Endothelial cell of umbilical vein (primary cell): ENCODE measurements around the gene CREG2. TPM values are rescaled to one million over a fixed set of nuclear protein-coding genes. Genes with fewer than 3 reads are reported as not detected.

Experiments used
- BruUV-seq: library from RNA; stranded (reverse); fragments of 400-500 nt; replicated peaks from 2 replicates; lab custom pipeline; 2021; lab: Mats Ljungman, UMichigan
- CTCF ChIA-PET: fragments of 300-600, 350-600 bp; sonication (Branson Sonifier 250); formaldehyde crosslinking; loops from one replicate; lab custom pipeline; 2021; ENCODE audit warnings: antibody characterized with exemption, inconsistent platforms; lab: Charles Lee
- POLR2A ChIA-PET: fragments of 300-600, 350-600 bp; sonication (Branson Sonifier 250); formaldehyde crosslinking; loops from one replicate; lab custom pipeline; 2021; ENCODE audit warnings: antibody characterized with exemption, inconsistent platforms; lab: Charles Lee
- DNase-seq: peaks from one replicate; pipeline ENCODE4 v3.0.0-alpha.2; 2011; ENCODE audit warnings: low read depth, low spot score
- FAIRE-seq: peaks from 2 replicates; lab custom pipeline; 2011; peaks lifted over from hg19 to GRCh38; lab: Jason Lieb, UNC
- H2AFZ ChIP-seq: 2 replicates; pipeline ENCODE4 v1.6.0; 2012; ENCODE audit warnings: low read depth, low read length, control low read depth, inconsistent platforms
- H3K27ac ChIP-seq: 2 replicates; pipeline ENCODE4 v1.5.1; 2011; ENCODE audit warnings: low read depth, mild to moderate bottlenecking, control low read depth, low read length, moderate library complexity; ENCODE audit not compliant: insufficient read depth
- H3K27me3 ChIP-seq, 2 experiments: 2 replicates each; pipeline versions ENCODE4 v1.6.0 to v1.6.1; 2011; ENCODE audit warnings: low read length in 2 of 2, mixed read lengths in 1 of 2; ENCODE audit not compliant: control insufficient read depth in 2 of 2, insufficient read depth in 2 of 2
- H3K36me3 ChIP-seq, 2 experiments: 2 replicates in 1 of 2; 3 replicates in 1 of 2; pipeline ENCODE4 v1.5.1; 2011; ENCODE audit warnings: low read length in 2 of 2, mild to moderate bottlenecking in 1 of 2, moderate library complexity in 1 of 2; ENCODE audit not compliant: control insufficient read depth in 2 of 2, insufficient read depth in 2 of 2; ENCODE audit errors: extremely low read depth in 1 of 2
- H3K4me1 ChIP-seq: 3 replicates; pipeline ENCODE4 v1.5.1; 2011; ENCODE audit warnings: mild to moderate bottlenecking, low read length; ENCODE audit not compliant: control insufficient read depth, insufficient read depth; ENCODE audit errors: extremely low read depth
- H3K4me2 ChIP-seq: 2 replicates; pipeline ENCODE4 v1.6.1; 2011; ENCODE audit warnings: low read length, control low read depth, mixed read lengths; ENCODE audit not compliant: insufficient read depth
- H3K4me3 ChIP-seq, 3 experiments: fragments of 200-600 bp in 1 of 3; sonication (generic), shearing (Covaris generic) in 1 of 3; replicated peaks in 1 of 3; 2 replicates each; pipeline ENCODE4 v1.5.1; 2011 to 2016; ENCODE audit warnings: control low read depth in 3 of 3, low read length in 3 of 3, mild to moderate bottlenecking in 2 of 3, inconsistent platforms in 1 of 3, low read depth in 1 of 3, moderate library complexity in 1 of 3; ENCODE audit not compliant: insufficient read depth in 1 of 3
- H3K79me2 ChIP-seq: 2 replicates; pipeline ENCODE4 v1.6.0; 2012; ENCODE audit warnings: low read length, inconsistent platforms; ENCODE audit not compliant: control insufficient read depth, insufficient read depth
- H3K9ac ChIP-seq: replicated peaks from 2 replicates; pipeline ENCODE3; 2011; ENCODE audit warnings: low read length, control low read depth; ENCODE audit not compliant: insufficient read depth; ENCODE audit errors: extremely low read depth
- H3K9me1 ChIP-seq: replicated peaks from 3 replicates; pipeline ENCODE4 v1.6.0; 2011; ENCODE audit warnings: mild to moderate bottlenecking, low read length; ENCODE audit not compliant: control insufficient read depth, insufficient read depth; ENCODE audit errors: extremely low read depth
- H3K9me3 ChIP-seq: replicated peaks from 2 replicates; pipeline ENCODE4 v1.5.1; 2012; ENCODE audit warnings: low read length, inconsistent platforms; ENCODE audit not compliant: control insufficient read depth, insufficient read depth
- H4K20me1 ChIP-seq: replicated peaks from 2 replicates; pipeline ENCODE3; 2011; ENCODE audit warnings: mild to moderate bottlenecking, low read length; ENCODE audit not compliant: control insufficient read depth, insufficient read depth; ENCODE audit errors: extremely low read depth
- CTCF ChIP-seq, 2 donors: IDR thresholded peaks; 1 replicate in 1 of 2; 2 replicates in 1 of 2; pipeline ENCODE4 v1.5.1; 2011; ENCODE audit warnings: low read length in 2 of 2, mild to moderate bottlenecking in 2 of 2, moderate library complexity in 2 of 2, control low read depth in 1 of 2, inconsistent platforms in 1 of 2, low read depth in 1 of 2; ENCODE audit not compliant: insufficient read depth in 1 of 2; ENCODE audit errors: extremely low read depth in 1 of 2
- FOS ChIP-seq: IDR thresholded peaks from 2 replicates; pipeline ENCODE4 v1.6.1; 2011; ENCODE audit warnings: mild to moderate bottlenecking, low read length, moderate library complexity, borderline replicate concordance; ENCODE audit not compliant: insufficient read depth
- GATA2 ChIP-seq: IDR thresholded peaks from 2 replicates; pipeline ENCODE4 v1.7.0; 2011; ENCODE audit warnings: low read depth, mild to moderate bottlenecking, moderate library complexity, mixed read lengths, low read length; ENCODE audit not compliant: insufficient read length, insufficient read depth
- MAX ChIP-seq: IDR thresholded peaks from 2 replicates; pipeline ENCODE4 v1.6.1; 2011; ENCODE audit not compliant: insufficient read depth, insufficient read length
- POLR2A ChIP-seq: IDR thresholded peaks from 2 replicates; pipeline ENCODE4 v1.6.1; 2012; ENCODE audit warnings: low read depth, mild to moderate bottlenecking, control low read depth, low read length
- POLR2AphosphoS5 ChIP-seq: IDR thresholded peaks from 2 replicates; pipeline ENCODE4 v1.6.1; 2012; ENCODE audit warnings: low read depth, mild to moderate bottlenecking, control low read depth, low read length, moderate library complexity; ENCODE audit not compliant: insufficient read depth
- dilution Hi-C: fragments of 300-500 bp; cut with MboI; formaldehyde crosslinking; loops from one replicate; pipeline ENCODE4 v1.15.0; 2019; ENCODE audit warnings: low sequenced_read_pairs; ENCODE audit not compliant: extremely low pct_ligation_motif_present
- intact Hi-C: fragments of 100-400 bp; cut with micrococcal nuclease; formaldehyde crosslinking; loops from one replicate; pipeline ENCODE4 v1.10.0; 2022
- polyA plus RNA-seq, 4 experiments: library from polyadenylated mRNA; depleted of rRNA in 3 of 4; stranded (reverse) in 3 of 4; unstranded in 1 of 4; fragments of >200 nt; gene quantifications; 2 replicates each; pipeline versions ENCODE4 v1.2.1 to v1.2.3, GENCODE V29; 2011 to 2012; ENCODE audit warnings: missing spikeins in 1 of 4
- total RNA-seq: library from RNA; stranded (reverse); gene quantifications from 2 replicates; pipeline ENCODE4 v1.2.3, GENCODE V29; 2021

The CREG2 gene
- total and polyA plus RNA-seq, 2 donors (not counting 3 experiments of a cell fraction or from before 2014, with no cell fraction given), result 0.48 to 2.0 TPM

- no peak for TF ChIP-seq CTCF (IDR thresholded peaks at IDR 0.05; ENCODE audit: extremely low read depth in 1 of 2, insufficient read depth in 1 of 2, low read depth in 1 of 2, low read length in 2 of 2)
- H3K4me3 ChIP-seq, result no peak overlapping the region
- no peak overlapping the region for H3K4me2 ChIP-seq
- POLR2A ChIA-PET, result no interaction called here
- CTCF ChIA-PET, result interaction anchor here (1.1 to 1.5 kb wide), 3 partner anchors 11 to 26 kb away, joined by 3 to 5 read pairs (median 4); no protein-coding TSS in a partner anchor
- dilution Hi-C loops (no loop called here), intact Hi-C loops (no loop called here)
- H2AFZ ChIP-seq, result no peak overlapping the region
- H3K9me3 ChIP-seq, result no peaks in the 10 kb centered on the region
- no peaks in the 10 kb centered on the region for H3K79me2 ChIP-seq
- H3K36me3 ChIP-seq, result no peaks in the 10 kb centered on the region
- no peaks in the 10 kb centered on the region for H4K20me1 ChIP-seq
- H3K27ac ChIP-seq, result no peak overlapping the region
- peaks cover 8 to 10% of the 10 kb centered on the region in 2 experiments for H3K27me3 ChIP-seq
- DNase-seq (no peak), FAIRE-seq (no peak)
- no peaks in the 10 kb centered on the region for H3K9me1 ChIP-seq
- BruUV-seq, result no TSS peak
- H3K4me1 ChIP-seq, result no peaks in the 10 kb centered on the region
- H3K9ac ChIP-seq, result no peak overlapping the region
Observed at GRCh38 chr2:101368376-101368775, 18.9 kb downstream of the CREG2 start.

GRCh38 chr2:101367508-101367907, 19.8 kb downstream of the CREG2 start:
- no peaks in the 10 kb centered on the region for H3K9me3 ChIP-seq
- H3K4me3 ChIP-seq, result no peak overlapping the region
- dilution Hi-C loops (no loop called here), intact Hi-C loops (no loop called here)
- no peak for DNase-seq
- TF ChIP-seq GATA2, result no peak
- TF ChIP-seq POLR2AphosphoS5, result no peak
- no peak for TF ChIP-seq MAX
- TF ChIP-seq CTCF (IDR thresholded peaks at IDR 0.05; ENCODE audit: extremely low read depth in 1 of 2, insufficient read depth in 1 of 2, low read depth in 1 of 2, low read length in 2 of 2), result no peak
- no peak for TF ChIP-seq FOS
- TF ChIP-seq POLR2A, result no peak
- H3K4me1 ChIP-seq, result no peaks in the 10 kb centered on the region
- no peaks in the 10 kb centered on the region for H3K79me2 ChIP-seq
- no peaks in the 10 kb centered on the region for H4K20me1 ChIP-seq
- no peak overlapping the region for H3K4me2 ChIP-seq
- H3K9me1 ChIP-seq, result no peaks in the 10 kb centered on the region
- FAIRE-seq, result no peak
- no peak overlapping the region for H3K27ac ChIP-seq
- no peaks in the 10 kb centered on the region for H3K36me3 ChIP-seq
- H3K9ac ChIP-seq, result no peak overlapping the region
- BruUV-seq, result no TSS peak
- H2AFZ ChIP-seq, result no peak overlapping the region
- H3K27me3 ChIP-seq, result peaks cover 6 to 12% of the 10 kb centered on the region in 2 experiments
- ChIA-PET POLR2A (no interaction called here), CTCF (interaction anchor here (1.1 to 1.5 kb wide), 2 partner anchors 21 to 25 kb away, joined by 3 to 4 read pairs; no protein-coding TSS in a partner anchor)
